Transverse colon (tissue), 4 donors: ENCODE measurements around the gene CTDSP2. TPM values are rescaled to one million over a fixed set of nuclear protein-coding genes. Genes with fewer than 3 reads are reported as not detected.
"Not testable (repeated sequence)": the region's sequence is repeated elsewhere in the genome, so short reads cannot be mapped to it uniquely, and the experiment has no call there.

Source experiments
- DNase-seq: peaks from one replicate; pipeline ENCODE4 v3.0.0-alpha.2; 2019
- H3K27ac ChIP-seq, 4 donors: fragments of 200-600 bp; sonication (generic); 2 replicates each; pipeline ENCODE4 v1.5.1; 2016 to 2018; ENCODE audit warnings: inconsistent platforms in 4 of 4
- H3K27me3 ChIP-seq: fragments of 200-600 bp; sonication (generic); 2 replicates; pipeline ENCODE4 v1.5.1; 2017; ENCODE audit warnings: inconsistent platforms
- H3K36me3 ChIP-seq, 4 donors: fragments of 200-600 bp; sonication (generic); 2 replicates each; pipeline ENCODE4 v1.5.1; 2017 to 2019; ENCODE audit warnings: inconsistent platforms in 4 of 4
- H3K4me1 ChIP-seq, 4 donors: fragments of 200-600 bp; sonication (generic); 2 replicates each; pipeline ENCODE4 v1.5.1; 2017 to 2020; ENCODE audit warnings: inconsistent platforms in 4 of 4
- H3K4me3 ChIP-seq, 4 donors: fragments of 200-600 bp; sonication (generic); 1 replicate in 1 of 4; 2 replicates in 3 of 4; pipeline versions ENCODE4 v1.5.1 to v1.6.1; 2017 to 2019; ENCODE audit warnings: inconsistent platforms in 4 of 4
- H3K9me3 ChIP-seq, 2 donors: fragments of 200-600 bp; sonication (generic); 2 replicates each; pipeline ENCODE4 v1.5.1; 2017 to 2019; ENCODE audit warnings: inconsistent platforms in 2 of 2
- CTCF ChIP-seq, 5 experiments: fragments of 200-600 bp in 3 of 5; fragments of 450-650 bp in 2 of 5; sonication (generic) in 3 of 5; IDR thresholded peaks; 1 replicate in 2 of 5; 2 replicates in 3 of 5; pipeline ENCODE4 v1.5.1; 2016 to 2017; ENCODE audit warnings: antibody characterized with exemption in 5 of 5, inconsistent platforms in 3 of 5, mild to moderate bottlenecking in 2 of 5, moderate library complexity in 1 of 5
- EP300 ChIP-seq: sonication (generic); formaldehyde crosslinking; IDR thresholded peaks from one replicate; pipeline ENCODE4 v1.6.1; 2017; ENCODE audit warnings: antibody characterized with exemption, low read depth
- POLR2A ChIP-seq: fragments of 450-650 bp; IDR thresholded peaks from one replicate; pipeline ENCODE4 v1.6.1; 2016; ENCODE audit warnings: antibody characterized with exemption, mild to moderate bottlenecking, moderate library complexity
- POLR2AphosphoS5 ChIP-seq, 3 donors: sonication (generic); formaldehyde crosslinking; IDR thresholded peaks; one replicate each; pipeline ENCODE4 v1.6.1; 2016; ENCODE audit warnings: antibody characterized with exemption in 3 of 3
- WGBS, 2 donors: methylation state at CpG; one replicate each; pipeline ENCODE4 v1.1.5; 2018; ENCODE audit warnings: low coverage in 1 of 2; 5-methylcytosine and 5-hydroxymethylcytosine counted together
- in situ Hi-C, 4 donors: fragments of 200-750 bp; cut with MboI; loops; one replicate each; pipeline versions ENCODE4 v1.15.0 to v1.15.1; 2017; ENCODE audit warnings: low sequenced_read_pairs in 3 of 4, low pct_ligation_motif_present in 1 of 4, low pct_unique_long_range_greater_than_20kb in 1 of 4
- intact Hi-C: fragments of 100-400 bp; cut with DNase I; formaldehyde crosslinking; loops from one replicate; pipeline ENCODE4 v1.15.1; 2023; ENCODE audit warnings: low total_unique reads
- total RNA-seq, 4 donors: library from RNA; depleted of rRNA; stranded (reverse); fragments of >200 nt; gene quantifications; one replicate each; pipeline ENCODE4 v1.1.0, GENCODE V29; 2016

CTDSP2 gene
- total RNA-seq, 4 donors from 2014 or later = 174 to 268 (median 231) TPM

- TF ChIP-seq POLR2AphosphoS5 (IDR thresholded peaks at IDR 0.05) (no peak), EP300 (no peak), CTCF (IDR thresholded peaks at IDR 0.05) (no peak), POLR2A (no peak)
- H3K36me3 ChIP-seq = no peaks in the 10 kb centered on the region
- intact Hi-C loops (no loop called here), in situ Hi-C loops (no loop called here)
- no peak overlapping the region for H3K4me3 ChIP-seq
- no peaks in the 10 kb centered on the region for H3K27me3 ChIP-seq
- H3K9me3 ChIP-seq = no peaks in the 10 kb centered on the region
- peaks cover 4 to 17% (median 11%) of the 10 kb centered on the region in 4 donors for H3K4me1 ChIP-seq
- 91 to 92% methylated on average over 5 to 7 of the region's 7 CpGs for WGBS, 2 donors
- H3K27ac ChIP-seq = no peak overlapping the region
- DNase-seq = no peak
These were observed 69.2 kb downstream of the CTDSP2 start for GRCh38 chr12:57777367-57777766.

GRCh38 chr12:57776247-57776587 lies 70.3 kb downstream of the CTDSP2 start:
- peaks cover 8 to 17% (median 13%) of the 10 kb centered on the region in 4 donors for H3K4me1 ChIP-seq
- TF ChIP-seq EP300 (no peak), CTCF (IDR thresholded peaks at IDR 0.05) (no peak), POLR2A (no peak), POLR2AphosphoS5 (IDR thresholded peaks at IDR 0.05) (no peak)
- no peaks in the 10 kb centered on the region for H3K9me3 ChIP-seq
- H3K4me3 ChIP-seq = no peak overlapping the region
- no peaks in the 10 kb centered on the region for H3K36me3 ChIP-seq
- H3K27me3 ChIP-seq = no peaks in the 10 kb centered on the region
- H3K27ac ChIP-seq = no peak overlapping the region
- WGBS, 2 donors = 88% methylated on average over 1 to 2 of the region's 2 CpGs
- in situ Hi-C loops = no loop called here
- intact Hi-C loops = no loop called here
- DNase-seq = no peak

GRCh38 chr12:57775563-57776246 lies 70.8 kb downstream of the CTDSP2 start:
- no peak overlapping the region for H3K4me3 ChIP-seq
- intact Hi-C loops = no loop called here
- in situ Hi-C loops = no loop called here
- WGBS, 2 donors = 79 to 89% methylated on average over 3 to 4 of the region's 4 CpGs
- H3K36me3 ChIP-seq = no peaks in the 10 kb centered on the region
- no peak for DNase-seq
- no peaks in the 10 kb centered on the region for H3K27me3 ChIP-seq
- no peak overlapping the region for H3K27ac ChIP-seq
- peaks cover 9 to 21% (median 17%) of the 10 kb centered on the region in 4 donors for H3K4me1 ChIP-seq
- TF ChIP-seq POLR2AphosphoS5 (IDR thresholded peaks at IDR 0.05) = no peak
- no peak for TF ChIP-seq EP300
- no peak for TF ChIP-seq CTCF (IDR thresholded peaks at IDR 0.05)
- no peaks in the 10 kb centered on the region for H3K9me3 ChIP-seq

GRCh38 chr12:57775044-57775443 lies 71.5 kb downstream of the CTDSP2 start:
- H3K36me3 ChIP-seq = no peaks in the 10 kb centered on the region
- no peak overlapping the region for H3K4me3 ChIP-seq
- no peaks in the 10 kb centered on the region for H3K9me3 ChIP-seq
- H3K27me3 ChIP-seq = no peaks in the 10 kb centered on the region
- H3K27ac ChIP-seq = no peak overlapping the region
- no peak for TF ChIP-seq EP300
- TF ChIP-seq POLR2A = no peak
- TF ChIP-seq CTCF (IDR thresholded peaks at IDR 0.05) = no peak
- TF ChIP-seq POLR2AphosphoS5 (IDR thresholded peaks at IDR 0.05) = no peak
- in situ Hi-C loops (no loop called here), intact Hi-C loops (no loop called here)
- peaks cover 9 to 23% (median 17%) of the 10 kb centered on the region in 4 donors for H3K4me1 ChIP-seq
- no peak for DNase-seq
- WGBS, 2 donors = 80 to 87% methylated on average over 3 of the region's 3 CpGs

- H3K27me3 ChIP-seq, DNase-seq, H3K4me3 ChIP-seq, intact Hi-C loops, in situ Hi-C loops, H3K36me3 ChIP-seq, H3K27ac ChIP-seq, H3K9me3 ChIP-seq: not testable (repeated sequence)
- WGBS, 2 donors = 94 to 95% methylated on average over 10 to 11 of the region's 11 CpGs
- peaks cover 9 to 23% (median 17%) of the 10 kb centered on the region in 4 donors for H3K4me1 ChIP-seq
These were observed 71.9 kb downstream of the CTDSP2 start for GRCh38 chr12:57774634-57775033.
